ENCODE data around the gene NUP188. TPM values are rescaled to one million over a fixed set of nuclear protein-coding genes. Genes with fewer than 3 reads are reported as not detected.

The NUP188 gene
- total and polyA plus RNA-seq, 2 donors (not counting 1 experiment from before 2014, with no cell fraction given): 42.8 to 83.6 TPM

- Histone ChIP-seq H3K27me3 (replicated peaks in 1 of 4; ENCODE audit: control extremely low read depth in 1 of 4, control insufficient read depth in 3 of 4, insufficient read depth in 4 of 4, low read length in 3 of 4) (no peaks in the 10 kb centered on the region), H3K9me3 (ENCODE audit: control extremely low read depth in 1 of 3, control insufficient read depth in 2 of 3, insufficient read depth in 1 of 3, low read length in 2 of 3) (no peaks in the 10 kb centered on the region), H3K36me3 (replicated peaks in 1 of 2; ENCODE audit: control extremely low read depth in 1 of 2, control insufficient read depth in 1 of 2, extremely low read depth in 1 of 2, insufficient read depth in 2 of 2, low read length in 1 of 2) (peaks cover 0 to 47% of the 10 kb centered on the region in 2 experiments), H2AFZ (ENCODE audit: insufficient read depth, low read depth, low read length, poor library complexity, severe bottlenecking) (no peak overlapping the region), H4K20me1 (ENCODE audit: control insufficient read depth, insufficient read depth, low read length, poor library complexity, severe bottlenecking) (peaks cover 31% of the 10 kb centered on the region), H3K9ac (ENCODE audit: low read length) (no peak overlapping the region), H3K4me1 (ENCODE audit: control insufficient read depth in 2 of 2, insufficient read depth in 2 of 2, low read length in 2 of 2) (no peaks in the 10 kb centered on the region), H3K79me2 (ENCODE audit: control insufficient read depth, insufficient read depth, low read length) (peaks cover 63% of the 10 kb centered on the region), H3K4me2 (replicated peaks; ENCODE audit: low read depth, low read length, poor library complexity, severe bottlenecking) (no peak overlapping the region), H3K4me3 (ENCODE audit: control extremely low read depth in 1 of 5, extremely low read depth in 1 of 5, insufficient read depth in 1 of 5, low read depth in 2 of 5, low read length in 4 of 5) (no peak overlapping the region), H3K27ac (ENCODE audit: low read length in 2 of 2) (no peak overlapping the region)
- Mint-ChIP-seq H3K27me3 (no peaks in the 10 kb centered on the region), H3K9me3 (ENCODE audit: insufficient read depth) (no peaks in the 10 kb centered on the region), H3K4me1 (peaks cover 5% of the 10 kb centered on the region), H3K27ac (no peak overlapping the region), H3K4me3 (no peak overlapping the region)
- intact Hi-C loops (cut with micrococcal nuclease): no loop called here
- DNase-seq (no peak), ATAC-seq (ENCODE audit: low read depth) (no peak)
- POLR2A ChIA-PET: no interaction called here
- CTCF ChIA-PET: no interaction called here
- 98% methylated on average over 15 of the region's 15 CpGs for WGBS (ENCODE audit: insufficient coverage)
- TF ChIP-seq CTCF (IDR thresholded peaks at IDR 0.05): no peak
- TF ChIP-seq EZH2 (IDR thresholded peaks at IDR 0.05; ENCODE audit: borderline replicate concordance, insufficient read depth, low read depth, low read length, poor library complexity, severe bottlenecking): no peak
Measured at GRCh38 chr9:128913048-128913900, 34.2 kb upstream of the NUP188 start.

DNA sequence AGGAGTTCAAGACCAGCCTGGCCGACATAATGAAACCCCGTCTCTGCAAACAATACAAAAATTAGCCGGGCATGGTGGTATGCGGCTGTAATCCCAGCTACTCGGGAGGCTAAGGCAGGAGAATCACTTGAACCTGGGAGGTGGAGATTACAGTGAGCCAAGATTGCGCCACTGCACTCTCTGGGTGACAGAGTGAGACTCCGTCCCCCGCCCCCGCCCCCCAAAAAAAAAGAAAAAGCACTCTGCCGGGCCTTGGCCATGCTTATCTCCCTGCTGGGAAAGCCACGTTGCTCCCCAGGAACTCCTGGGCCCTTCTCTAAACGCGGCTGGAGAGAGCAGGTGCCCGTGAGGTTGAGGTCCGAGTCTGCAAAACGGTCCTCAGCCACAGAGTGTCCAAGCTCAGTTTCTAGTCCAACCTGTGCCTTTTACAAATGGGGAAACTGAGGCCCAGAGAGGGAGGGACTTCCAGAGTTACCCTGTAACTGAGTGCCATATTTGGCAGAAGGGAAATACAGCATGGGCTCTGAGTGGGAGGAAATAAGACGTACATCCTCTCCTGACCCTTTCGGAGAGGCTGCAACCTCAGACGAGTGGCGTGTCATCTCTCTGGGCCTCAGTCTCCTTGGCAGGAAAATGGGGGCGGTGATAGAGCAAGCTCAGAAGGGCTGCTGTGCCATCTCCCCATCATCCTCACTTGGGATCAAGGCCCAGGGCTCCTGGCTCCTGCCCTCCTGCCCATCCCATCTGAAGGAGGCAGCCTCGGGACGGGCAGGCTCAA lies 33.3 kb upstream of the NUP188 start:
- H2AFZ ChIP-seq (ENCODE audit: insufficient read depth, low read depth, low read length, poor library complexity, severe bottlenecking): no peak overlapping the region
- ATAC-seq (ENCODE audit: low read depth): no peak
- DNase-seq: no peak
- POLR2A ChIA-PET: no interaction called here
- H3K4me2 ChIP-seq (replicated peaks; ENCODE audit: low read depth, low read length, poor library complexity, severe bottlenecking): no peak overlapping the region
- H3K9me3 ChIP-seq (ENCODE audit: control extremely low read depth in 1 of 3, control insufficient read depth in 2 of 3, insufficient read depth in 1 of 3, low read length in 2 of 3): no peaks in the 10 kb centered on the region
- CTCF ChIA-PET: no interaction called here
- intact Hi-C loops (cut with micrococcal nuclease): no loop called here
- peaks cover 54% of the 10 kb centered on the region for H3K79me2 ChIP-seq (ENCODE audit: control insufficient read depth, insufficient read depth, low read length)
- WGBS (ENCODE audit: insufficient coverage): 92% methylated on average over 21 of the region's 23 CpGs
- no peak overlapping the region for H3K9ac ChIP-seq (ENCODE audit: low read length)
- no peak overlapping the region for H3K27ac Mint-ChIP-seq
- H3K4me3 ChIP-seq (ENCODE audit: control extremely low read depth in 1 of 5, extremely low read depth in 1 of 5, insufficient read depth in 1 of 5, low read depth in 2 of 5, low read length in 4 of 5): no peak overlapping the region
- TF ChIP-seq EZH2 (IDR thresholded peaks at IDR 0.05; ENCODE audit: borderline replicate concordance, insufficient read depth, low read depth, low read length, poor library complexity, severe bottlenecking): no peak
- TF ChIP-seq CTCF (IDR thresholded peaks at IDR 0.05): no peak
- no peaks in the 10 kb centered on the region for H3K27me3 ChIP-seq (replicated peaks in 1 of 4; ENCODE audit: control extremely low read depth in 1 of 4, control insufficient read depth in 3 of 4, insufficient read depth in 4 of 4, low read length in 3 of 4)
- no peaks in the 10 kb centered on the region for H3K27me3 Mint-ChIP-seq
- H3K4me1 Mint-ChIP-seq: peaks cover 5% of the 10 kb centered on the region
- H3K4me3 Mint-ChIP-seq: no peak overlapping the region
- no peaks in the 10 kb centered on the region for H3K9me3 Mint-ChIP-seq (ENCODE audit: insufficient read depth)
- no peaks in the 10 kb centered on the region for H3K4me1 ChIP-seq (ENCODE audit: control insufficient read depth in 2 of 2, insufficient read depth in 2 of 2, low read length in 2 of 2)
- no peak overlapping the region for H3K27ac ChIP-seq (ENCODE audit: low read length in 2 of 2)
- H4K20me1 ChIP-seq (ENCODE audit: control insufficient read depth, insufficient read depth, low read length, poor library complexity, severe bottlenecking): peaks cover 29% of the 10 kb centered on the region
- peaks cover 0 to 38% of the 10 kb centered on the region in 2 experiments for H3K36me3 ChIP-seq (replicated peaks in 1 of 2; ENCODE audit: control extremely low read depth in 1 of 2, control insufficient read depth in 1 of 2, extremely low read depth in 1 of 2, insufficient read depth in 2 of 2, low read length in 1 of 2)

All from B cell (primary cell).